SHP77 treated with DMSO at 0.1 percent for 48 hours (cell line): ENCODE measurements around the gene RTP5.
"Not testable (repeated sequence)": the region's sequence is repeated elsewhere in the genome, so short reads cannot be mapped to it uniquely, and the experiment has no call there.

ENCODE experiments used
- DNase-seq: peaks from one replicate; lab custom pipeline; 2025; lab: John Stamatoyannopoulos, UW

RTP5 gene

GRCh38 chr2:241869087-241869961 is at the start of gene RTP5:
TSS of gene RTP5 (plus strand) at chr2:241869729. CDS start at chr2:241869757, 28 bp downstream.
- DNase-seq, result no peak

- DNase-seq, result not testable (repeated sequence)
These were observed 49.4 kb upstream of the RTP5 start for GRCh38 chr2:241819947-241820624.

DNA sequence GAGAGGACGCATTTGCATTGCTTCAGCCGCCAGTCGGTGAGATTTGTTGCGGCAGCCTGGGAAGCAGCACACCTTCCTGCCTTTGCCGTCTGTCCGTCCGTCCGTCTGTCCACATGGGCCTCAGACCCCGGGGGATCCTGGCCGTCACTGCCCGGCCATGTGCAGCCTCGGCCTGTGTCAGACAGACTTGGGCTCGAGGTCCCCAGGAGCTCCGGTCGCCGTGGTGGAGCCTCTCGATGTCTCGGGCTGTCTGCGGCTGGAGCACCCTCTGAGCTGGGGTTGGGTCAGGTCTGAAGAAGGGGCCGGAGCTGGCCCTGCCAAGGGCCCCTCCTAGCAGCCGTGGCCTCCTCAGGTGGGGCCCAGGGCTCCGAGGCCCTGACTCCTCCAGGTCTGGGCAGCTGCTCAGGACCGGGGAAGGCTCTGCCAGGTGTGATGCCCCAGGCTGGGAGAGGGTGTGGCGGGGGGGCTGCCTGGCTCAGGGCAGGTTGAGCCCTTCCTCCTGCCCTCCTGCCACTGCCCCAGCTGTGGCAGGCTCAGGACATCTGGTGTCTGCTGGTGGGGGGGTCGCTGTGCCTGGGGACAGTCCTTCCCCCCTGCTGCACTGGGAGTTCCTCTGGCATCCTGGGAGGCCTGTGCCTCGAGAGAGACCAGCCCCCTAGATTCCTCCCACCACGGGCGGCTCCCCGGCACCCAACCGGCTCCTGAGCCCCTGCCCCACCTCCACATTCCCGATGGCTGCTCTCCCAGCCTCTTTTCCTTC is 48.7 kb upstream of the RTP5 start:
- no peak for DNase-seq

- DNase-seq, result no peak
These were observed 47.9 kb upstream of the RTP5 start for GRCh38 chr2:241821460-241822263.

- DNase-seq, result no peak
These were observed 47.3 kb upstream of the RTP5 start for GRCh38 chr2:241822264-241822623.

- not testable (repeated sequence) for DNase-seq
These were observed 45.7 kb upstream of the RTP5 start for GRCh38 chr2:241823531-241824437.

- no peak for DNase-seq
These were observed 42.1 kb upstream of the RTP5 start for GRCh38 chr2:241827394-241827793.

GRCh38 chr2:241833101-241833663 is 36.3 kb upstream of the RTP5 start:
- DNase-seq, result no peak

DNA sequence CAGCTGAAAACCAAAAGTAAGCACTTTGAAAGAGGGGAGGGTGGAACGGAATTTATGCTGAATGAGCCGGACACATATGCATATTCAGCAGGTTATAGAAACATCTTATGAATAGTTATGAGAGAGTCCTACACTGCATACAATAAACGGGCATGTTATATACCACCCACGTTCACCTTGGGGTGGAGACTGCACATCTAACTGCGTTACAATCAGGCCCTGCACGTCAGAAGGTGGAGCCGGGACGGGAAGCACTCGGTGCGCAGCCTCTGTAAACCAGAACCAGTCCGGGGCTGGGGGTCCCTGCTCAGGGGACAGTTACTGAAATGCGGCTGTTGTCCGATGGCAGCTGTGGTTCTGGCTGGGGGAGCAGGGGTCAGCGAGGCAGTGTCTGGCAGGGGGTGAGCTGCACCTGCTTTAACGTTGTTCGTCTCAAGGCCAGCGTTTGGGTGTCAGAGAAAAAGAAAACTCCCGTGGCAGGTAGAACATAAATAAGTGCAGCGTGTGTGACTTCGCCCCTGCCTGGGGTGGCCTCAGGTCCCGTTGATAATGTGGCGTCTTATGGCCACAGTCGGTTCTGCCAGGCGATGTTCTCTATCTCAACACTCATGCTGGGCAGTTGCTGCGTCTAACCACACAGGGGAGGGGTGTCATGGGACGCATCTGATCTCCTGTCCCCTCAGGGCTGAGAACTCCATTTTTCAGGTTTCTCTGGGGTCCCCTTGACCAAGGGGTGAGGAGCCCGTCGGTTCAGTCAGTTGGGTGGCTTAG is 35.6 kb upstream of the RTP5 start:
- not testable (repeated sequence) for DNase-seq

- DNase-seq, result no peak
These were observed 34.9 kb upstream of the RTP5 start for GRCh38 chr2:241834527-241835210.

- no peak for DNase-seq
These were observed 33.9 kb upstream of the RTP5 start for GRCh38 chr2:241835611-241836010.

GRCh38 chr2:241836292-241836691 is 33.2 kb upstream of the RTP5 start:
- DNase-seq, result no peak

- no peak for DNase-seq
These were observed 32.1 kb upstream of the RTP5 start for GRCh38 chr2:241837197-241837965.

DNA sequence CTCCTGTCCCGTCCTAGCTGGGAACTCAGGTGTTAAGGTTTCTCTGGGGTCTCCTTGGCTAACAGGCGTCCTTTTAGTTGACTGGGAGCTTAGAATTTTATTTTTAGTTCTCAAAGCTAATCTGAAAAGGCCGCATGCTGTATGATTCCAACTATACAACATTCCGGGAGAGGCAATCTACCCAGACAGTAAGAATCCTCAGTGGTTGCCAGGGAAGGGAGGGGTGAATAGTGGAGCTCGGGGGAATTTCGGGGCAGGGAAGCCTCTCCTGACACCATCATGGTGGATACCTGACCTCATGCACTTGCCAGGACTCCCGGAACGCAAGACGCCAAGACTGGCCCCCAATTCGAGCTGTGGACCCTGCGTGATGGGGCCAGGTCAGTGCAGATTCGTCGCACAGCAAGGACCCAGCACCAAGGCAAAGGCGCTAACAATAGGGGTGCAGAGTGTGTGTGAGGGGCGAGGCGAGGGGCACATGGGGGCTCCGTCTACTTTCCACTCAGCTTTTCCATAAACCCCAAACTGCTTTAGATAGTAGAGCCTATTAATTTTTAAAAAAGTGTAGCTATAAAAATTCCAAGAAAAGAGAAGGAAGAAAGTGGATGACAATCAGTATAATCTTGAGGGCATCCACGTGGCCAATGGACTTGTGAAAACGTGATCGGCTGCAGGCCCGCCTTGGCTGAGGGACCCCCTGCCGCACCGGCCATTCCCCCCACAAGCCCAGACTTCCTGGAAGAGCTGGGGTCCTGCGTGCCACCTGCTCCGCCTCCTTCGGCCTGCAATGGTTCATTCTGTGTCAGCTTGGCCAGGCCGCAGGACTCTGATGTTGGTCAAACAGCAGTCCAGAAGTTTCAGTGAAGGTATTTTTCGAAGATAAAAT is 28.1 kb upstream of the RTP5 start:
- no peak for DNase-seq

- DNase-seq, result no peak
These were observed 27.5 kb upstream of the RTP5 start for GRCh38 chr2:241842067-241842415.

DNA sequence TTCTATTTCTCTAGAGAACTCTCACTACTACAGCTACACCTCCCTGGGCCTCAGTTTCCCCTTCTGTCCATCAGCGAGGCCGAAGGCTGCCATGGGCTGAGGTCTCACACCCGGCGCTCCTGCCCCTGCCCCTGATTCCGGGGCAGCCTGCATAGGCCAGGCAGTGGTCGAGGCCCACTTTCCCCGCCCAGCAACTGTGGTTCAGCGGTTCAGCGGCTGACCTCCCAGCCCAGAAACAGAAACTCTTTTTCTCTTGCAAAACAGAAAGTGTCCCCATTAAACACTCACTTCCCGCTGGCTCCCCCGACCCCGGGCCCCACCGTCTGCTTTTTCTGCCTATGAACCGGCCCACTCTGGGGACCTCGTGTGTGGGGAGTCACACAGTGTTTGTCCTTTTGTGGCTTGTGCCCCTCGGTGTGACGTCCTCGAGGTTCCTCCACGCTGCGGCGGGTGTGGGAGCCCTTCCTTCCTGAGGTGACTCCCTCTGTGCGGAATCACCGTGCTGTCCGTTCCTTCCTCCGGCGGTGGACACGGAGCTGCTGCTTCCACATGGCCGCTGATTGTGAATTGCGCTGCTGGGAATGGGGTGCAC is 26.8 kb upstream of the RTP5 start:
- DNase-seq, result no peak
